ENCODE measurements around the gene CDKL2.
A peak's percentile ranks its signal among the peaks of the same experiment; 100 is the strongest.
"Not testable (repeated sequence)": the region's sequence is repeated elsewhere in the genome, so short reads cannot be mapped to it uniquely, and the experiment has no call there.

CDKL2 gene

GRCh38 chr4:75557696-75558095, 72.6 kb downstream of the CDKL2 start:
- H3K4me3 ChIP-seq (ENCODE audit: extremely low read depth, insufficient read depth, low read length, poor library complexity, severe bottlenecking), result no peak overlapping the region
- H3K27ac ChIP-seq (ENCODE audit: low read depth, low read length, severe bottlenecking), result no peak overlapping the region
- no peaks in the 10 kb centered on the region for H3K9me3 ChIP-seq (ENCODE audit: control insufficient read depth, low read length)
- peaks cover 20% of the 10 kb centered on the region for H3K4me1 ChIP-seq (ENCODE audit: control insufficient read depth, insufficient read depth, low read length, poor library complexity, severe bottlenecking)
- H3K36me3 ChIP-seq (ENCODE audit: control insufficient read depth, insufficient read depth, low read length), result no peaks in the 10 kb centered on the region
- 73 to 79% methylated on average over 6 to 7 of the region's 8 CpGs for WGBS, 2 experiments (ENCODE audit: insufficient coverage in 2 of 2)

GRCh38 chr4:75555294-75556164, 74.8 kb downstream of the CDKL2 start, which contains the start of gene ODAPH:
Gene ODAPH (plus strand): TSS chr4:75556066. CDS start chr4:75556083, 17 bp downstream.
- no peaks in the 10 kb centered on the region for H3K9me3 ChIP-seq (ENCODE audit: control insufficient read depth, low read length)
- 53 to 74% methylated on average over 3 to 6 of the region's 9 CpGs for WGBS, 2 experiments (ENCODE audit: insufficient coverage in 2 of 2)
- H3K4me3 ChIP-seq (ENCODE audit: extremely low read depth, insufficient read depth, low read length, poor library complexity, severe bottlenecking), result no peak within 1 kb of the TSS
- H3K27ac ChIP-seq (ENCODE audit: low read depth, low read length, severe bottlenecking), result peak within 1 kb of the TSS; percentile 58
- no peaks in the 10 kb centered on the region for H3K36me3 ChIP-seq (ENCODE audit: control insufficient read depth, insufficient read depth, low read length)
- H3K4me1 ChIP-seq (ENCODE audit: control insufficient read depth, insufficient read depth, low read length, poor library complexity, severe bottlenecking), result peaks cover 15% of the 10 kb centered on the region

GRCh38 chr4:75552452-75552851, 77.9 kb downstream of the CDKL2 start:
- Histone ChIP-seq H3K27ac (ENCODE audit: low read depth, low read length, severe bottlenecking) (no peak overlapping the region), H3K9me3 (ENCODE audit: control insufficient read depth, low read length) (no peaks in the 10 kb centered on the region), H3K36me3 (ENCODE audit: control insufficient read depth, insufficient read depth, low read length) (no peaks in the 10 kb centered on the region), H3K4me1 (ENCODE audit: control insufficient read depth, insufficient read depth, low read length, poor library complexity, severe bottlenecking) (peaks cover 15% of the 10 kb centered on the region), H3K4me3 (ENCODE audit: extremely low read depth, insufficient read depth, low read length, poor library complexity, severe bottlenecking) (no peak overlapping the region)

- Histone ChIP-seq H3K9me3 (ENCODE audit: control insufficient read depth, low read length) (no peaks in the 10 kb centered on the region), H3K4me3 (ENCODE audit: extremely low read depth, insufficient read depth, low read length, poor library complexity, severe bottlenecking) (no peak overlapping the region), H3K27ac (ENCODE audit: low read depth, low read length, severe bottlenecking) (no peak overlapping the region), H3K36me3 (ENCODE audit: control insufficient read depth, insufficient read depth, low read length) (peaks cover 8% of the 10 kb centered on the region), H3K4me1 (ENCODE audit: control insufficient read depth, insufficient read depth, low read length, poor library complexity, severe bottlenecking) (no peaks in the 10 kb centered on the region)
- 91 to 96% methylated on average over 1 to 2 of the region's 2 CpGs for WGBS, 2 experiments (ENCODE audit: insufficient coverage in 2 of 2)
Measured at GRCh38 chr4:75549019-75549418, 81.3 kb downstream of the CDKL2 start.

- Histone ChIP-seq H3K9me3 (ENCODE audit: control insufficient read depth, low read length) (no peaks in the 10 kb centered on the region), H3K36me3 (ENCODE audit: control insufficient read depth, insufficient read depth, low read length) (peaks cover 9% of the 10 kb centered on the region), H3K4me3 (ENCODE audit: extremely low read depth, insufficient read depth, low read length, poor library complexity, severe bottlenecking) (no peak overlapping the region), H3K4me1 (ENCODE audit: control insufficient read depth, insufficient read depth, low read length, poor library complexity, severe bottlenecking) (no peaks in the 10 kb centered on the region), H3K27ac (ENCODE audit: low read depth, low read length, severe bottlenecking) (no peak overlapping the region)
- 90 to 94% methylated on average over 6 to 8 of the region's 15 CpGs for WGBS, 2 experiments (ENCODE audit: insufficient coverage in 2 of 2)
Measured at GRCh38 chr4:75547647-75548387, 82.5 kb downstream of the CDKL2 start.

- H3K36me3 ChIP-seq (ENCODE audit: control insufficient read depth, insufficient read depth, low read length), result peaks cover 13% of the 10 kb centered on the region
- H3K4me3 ChIP-seq (ENCODE audit: extremely low read depth, insufficient read depth, low read length, poor library complexity, severe bottlenecking), result no peak overlapping the region
- H3K27ac ChIP-seq (ENCODE audit: low read depth, low read length, severe bottlenecking), result no peak overlapping the region
- H3K9me3 ChIP-seq (ENCODE audit: control insufficient read depth, low read length), result no peaks in the 10 kb centered on the region
- WGBS, 2 experiments (ENCODE audit: insufficient coverage in 2 of 2), result 93 to 98% methylated on average over 4 to 5 of the region's 5 CpGs
- H3K4me1 ChIP-seq (ENCODE audit: control insufficient read depth, insufficient read depth, low read length, poor library complexity, severe bottlenecking), result no peaks in the 10 kb centered on the region
Measured at GRCh38 chr4:75545526-75545925, 84.8 kb downstream of the CDKL2 start.

- Histone ChIP-seq H3K4me1 (ENCODE audit: control insufficient read depth, insufficient read depth, low read length, poor library complexity, severe bottlenecking) (no peaks in the 10 kb centered on the region), H3K36me3 (ENCODE audit: control insufficient read depth, insufficient read depth, low read length) (peaks cover 13% of the 10 kb centered on the region)
- 86 to 97% methylated on average over 2 to 3 of the region's 3 CpGs for WGBS, 2 experiments (ENCODE audit: insufficient coverage in 2 of 2)
Measured at GRCh38 chr4:75544870-75545269, 85.5 kb downstream of the CDKL2 start.

GRCh38 chr4:75544220-75544619, 86.1 kb downstream of the CDKL2 start:
- H3K27ac ChIP-seq (ENCODE audit: low read depth, low read length, severe bottlenecking); H3K4me1 ChIP-seq (ENCODE audit: control insufficient read depth, insufficient read depth, low read length, poor library complexity, severe bottlenecking); H3K4me3 ChIP-seq (ENCODE audit: extremely low read depth, insufficient read depth, low read length, poor library complexity, severe bottlenecking); H3K9me3 ChIP-seq (ENCODE audit: control insufficient read depth, low read length): not testable (repeated sequence)
- H3K36me3 ChIP-seq (ENCODE audit: control insufficient read depth, insufficient read depth, low read length), result peaks cover 13% of the 10 kb centered on the region
- 97 to 98% methylated on average over 7 of the region's 8 CpGs for WGBS, 2 experiments (ENCODE audit: insufficient coverage in 2 of 2)

More at GRCh38 chr4:75544870-75545269, 85.5 kb downstream of the CDKL2 start:
- H3K4me3 ChIP-seq (ENCODE audit: extremely low read depth, insufficient read depth, low read length, poor library complexity, severe bottlenecking), result no peak overlapping the region
- H3K27ac ChIP-seq (ENCODE audit: low read depth, low read length, severe bottlenecking), result no peak overlapping the region
- H3K9me3 ChIP-seq (ENCODE audit: control insufficient read depth, low read length), result no peaks in the 10 kb centered on the region

- no peaks in the 10 kb centered on the region for H3K4me1 ChIP-seq (ENCODE audit: control insufficient read depth, insufficient read depth, low read length, poor library complexity, severe bottlenecking)
- peaks cover 13% of the 10 kb centered on the region for H3K36me3 ChIP-seq (ENCODE audit: control insufficient read depth, insufficient read depth, low read length)
- H3K27ac ChIP-seq (ENCODE audit: low read depth, low read length, severe bottlenecking), result peak overlapping the region; percentile 16
- H3K4me3 ChIP-seq (ENCODE audit: extremely low read depth, insufficient read depth, low read length, poor library complexity, severe bottlenecking), result no peak overlapping the region
- H3K9me3 ChIP-seq (ENCODE audit: control insufficient read depth, low read length), result no peaks in the 10 kb centered on the region
Measured at GRCh38 chr4:75542824-75543223, 87.5 kb downstream of the CDKL2 start.

- not testable (repeated sequence) for H3K4me1 ChIP-seq (ENCODE audit: control insufficient read depth, insufficient read depth, low read length, poor library complexity, severe bottlenecking); H3K36me3 ChIP-seq (ENCODE audit: control insufficient read depth, insufficient read depth, low read length); H3K27ac ChIP-seq (ENCODE audit: low read depth, low read length, severe bottlenecking); H3K4me3 ChIP-seq (ENCODE audit: extremely low read depth, insufficient read depth, low read length, poor library complexity, severe bottlenecking); H3K9me3 ChIP-seq (ENCODE audit: control insufficient read depth, low read length)
- 97 to 100% methylated on average over 1 to 4 of the region's 6 CpGs for WGBS, 2 experiments (ENCODE audit: insufficient coverage in 2 of 2)
Measured at GRCh38 chr4:75537308-75537707, 93.0 kb downstream of the CDKL2 start.

GRCh38 chr4:75533926-75534325, 96.4 kb downstream of the CDKL2 start:
- not testable (repeated sequence) for H3K4me3 ChIP-seq (ENCODE audit: extremely low read depth, insufficient read depth, low read length, poor library complexity, severe bottlenecking); H3K4me1 ChIP-seq (ENCODE audit: control insufficient read depth, insufficient read depth, low read length, poor library complexity, severe bottlenecking); H3K9me3 ChIP-seq (ENCODE audit: control insufficient read depth, low read length); H3K27ac ChIP-seq (ENCODE audit: low read depth, low read length, severe bottlenecking)
- H3K36me3 ChIP-seq (ENCODE audit: control insufficient read depth, insufficient read depth, low read length), result peaks cover 37% of the 10 kb centered on the region
